GM12874 (cell line): ENCODE data around the gene NACA.

Experiments used
- TF ChIP-seq, protein P1 (sequence below): IDR thresholded peaks from 2 replicates; pipeline ENCODE4 v1.5.1; 2011; ENCODE audit warnings: low read depth, mild to moderate bottlenecking, control low read depth, low read length, moderate library complexity; ENCODE audit not compliant: insufficient read depth

Gene NACA

DNA sequence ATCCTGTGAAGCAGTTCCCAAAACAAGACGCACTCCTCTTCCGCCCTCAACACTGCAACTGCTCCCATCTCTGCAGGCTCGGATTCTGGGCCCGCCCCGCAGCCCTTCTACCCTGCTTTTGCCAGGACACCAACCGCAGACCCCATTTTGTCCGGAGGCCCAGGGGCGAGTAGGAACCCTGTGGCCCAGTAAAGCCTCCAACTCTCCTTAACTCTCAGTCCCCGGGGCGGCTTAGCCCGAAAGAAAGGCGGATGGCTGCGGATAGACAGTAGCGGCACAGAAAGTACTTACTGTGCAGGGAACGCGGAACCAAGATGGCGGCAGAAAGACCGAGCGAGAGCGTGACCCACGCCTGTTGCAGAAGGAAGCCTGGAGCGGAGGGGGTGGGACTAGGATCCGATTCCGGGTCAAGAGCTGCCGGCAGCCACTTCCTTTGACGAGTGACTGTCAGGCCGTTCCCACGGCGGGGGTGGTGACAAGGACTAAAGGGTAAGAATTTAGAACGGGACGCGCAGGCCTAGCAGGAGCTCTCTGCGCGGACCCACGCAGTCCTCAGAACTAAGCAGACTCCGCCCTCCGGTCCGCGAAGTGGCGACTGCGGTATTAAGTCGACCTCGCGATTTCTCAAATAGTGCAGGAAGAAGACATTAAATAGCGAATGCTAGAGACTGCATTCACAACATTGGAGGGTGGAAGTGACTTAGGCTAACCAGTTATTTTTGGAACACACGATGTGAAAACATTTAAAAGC lies at the start of gene NACA:
Gene NACA (minus strand): TSS at position 328 of the 751 bp plus-strand sequence. CDS start 778 bp downstream, outside the sequence.
- TF ChIP-seq, protein P1, sequence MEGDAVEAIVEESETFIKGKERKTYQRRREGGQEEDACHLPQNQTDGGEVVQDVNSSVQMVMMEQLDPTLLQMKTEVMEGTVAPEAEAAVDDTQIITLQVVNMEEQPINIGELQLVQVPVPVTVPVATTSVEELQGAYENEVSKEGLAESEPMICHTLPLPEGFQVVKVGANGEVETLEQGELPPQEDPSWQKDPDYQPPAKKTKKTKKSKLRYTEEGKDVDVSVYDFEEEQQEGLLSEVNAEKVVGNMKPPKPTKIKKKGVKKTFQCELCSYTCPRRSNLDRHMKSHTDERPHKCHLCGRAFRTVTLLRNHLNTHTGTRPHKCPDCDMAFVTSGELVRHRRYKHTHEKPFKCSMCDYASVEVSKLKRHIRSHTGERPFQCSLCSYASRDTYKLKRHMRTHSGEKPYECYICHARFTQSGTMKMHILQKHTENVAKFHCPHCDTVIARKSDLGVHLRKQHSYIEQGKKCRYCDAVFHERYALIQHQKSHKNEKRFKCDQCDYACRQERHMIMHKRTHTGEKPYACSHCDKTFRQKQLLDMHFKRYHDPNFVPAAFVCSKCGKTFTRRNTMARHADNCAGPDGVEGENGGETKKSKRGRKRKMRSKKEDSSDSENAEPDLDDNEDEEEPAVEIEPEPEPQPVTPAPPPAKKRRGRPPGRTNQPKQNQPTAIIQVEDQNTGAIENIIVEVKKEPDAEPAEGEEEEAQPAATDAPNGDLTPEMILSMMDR = no peak

DNA sequence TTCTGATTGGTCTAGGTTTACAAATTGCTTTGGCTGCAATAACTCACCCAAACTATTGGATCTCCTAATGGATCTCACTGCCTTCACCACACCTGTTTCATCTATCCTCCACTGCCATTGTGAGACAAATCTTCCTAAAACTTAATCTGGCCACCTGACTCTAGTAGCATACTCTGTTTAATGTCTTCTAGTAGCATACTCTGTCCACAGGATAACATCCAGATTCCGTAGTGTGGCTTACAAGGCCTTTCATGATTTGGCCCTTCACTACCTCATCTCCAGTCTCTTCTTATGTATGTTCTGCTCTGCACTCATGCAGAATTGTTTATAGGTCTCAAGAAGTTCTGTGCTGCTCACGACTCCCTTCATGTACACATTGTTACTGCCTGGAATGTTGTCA lies 48.0 kb upstream of the NACA start:
- TF ChIP-seq, protein P1 = no peak

DNA sequence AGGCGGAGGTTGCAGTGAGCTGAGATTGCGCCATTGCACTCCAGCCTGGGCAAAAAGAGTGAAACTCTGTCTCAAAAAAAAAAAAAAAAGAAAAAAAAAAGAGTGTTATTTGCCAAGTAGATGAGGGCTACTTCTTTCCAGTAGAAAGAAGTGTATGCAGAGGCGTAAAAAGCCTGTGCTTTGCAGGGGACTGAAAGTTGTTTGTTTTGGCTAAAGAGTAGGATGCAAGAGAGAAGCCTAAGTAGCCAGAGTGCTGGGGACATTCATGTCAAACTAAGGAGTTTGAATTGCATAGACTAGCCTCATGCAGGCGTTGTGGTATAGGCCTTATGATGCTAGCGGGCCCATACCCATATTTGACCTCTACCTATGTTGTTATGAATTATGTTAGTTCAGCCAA lies 47.5 kb upstream of the NACA start:
- TF ChIP-seq, protein P1 = no peak

DNA sequence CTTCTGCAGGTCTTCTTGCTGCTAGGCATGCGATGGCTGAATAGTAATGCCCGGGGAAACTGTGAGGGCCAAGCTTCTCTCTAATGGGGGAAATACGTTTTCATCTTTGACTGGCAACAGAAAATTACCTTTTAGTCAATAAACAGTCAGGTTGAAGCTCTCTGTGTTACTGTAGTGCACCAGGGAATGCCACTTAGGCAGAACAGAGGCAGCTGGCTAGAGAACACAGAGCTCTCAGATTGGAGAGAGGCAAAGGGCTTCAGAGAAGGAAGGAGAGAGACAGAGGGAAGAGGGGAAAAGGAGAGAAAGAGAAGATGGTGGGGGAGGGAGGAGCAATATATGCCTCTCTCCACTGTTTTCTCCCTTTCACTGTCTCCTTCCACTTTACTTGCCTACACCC lies 44.8 kb upstream of the NACA start:
- TF ChIP-seq, protein P1 = no peak

DNA sequence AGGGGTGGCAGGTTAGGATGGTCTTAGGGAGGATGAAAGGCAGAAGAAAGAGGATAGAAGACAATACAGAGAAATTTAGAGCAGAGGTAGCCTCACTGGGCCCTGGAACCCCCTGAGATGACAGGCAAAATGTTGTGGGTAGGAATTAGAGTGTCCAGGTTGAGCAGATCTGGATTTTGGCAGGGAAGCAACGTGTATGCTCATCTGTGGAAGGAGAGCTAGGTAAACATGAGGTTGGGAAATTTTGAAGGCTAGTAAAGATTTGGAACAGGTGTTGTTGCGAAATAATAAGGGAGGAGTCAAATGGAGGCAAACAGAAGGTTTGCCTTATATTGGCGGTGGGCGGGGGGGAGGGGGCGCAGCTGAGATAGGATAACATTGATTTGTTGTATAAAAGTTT lies 43.3 kb upstream of the NACA start:
- TF ChIP-seq, protein P1 = no peak

DNA sequence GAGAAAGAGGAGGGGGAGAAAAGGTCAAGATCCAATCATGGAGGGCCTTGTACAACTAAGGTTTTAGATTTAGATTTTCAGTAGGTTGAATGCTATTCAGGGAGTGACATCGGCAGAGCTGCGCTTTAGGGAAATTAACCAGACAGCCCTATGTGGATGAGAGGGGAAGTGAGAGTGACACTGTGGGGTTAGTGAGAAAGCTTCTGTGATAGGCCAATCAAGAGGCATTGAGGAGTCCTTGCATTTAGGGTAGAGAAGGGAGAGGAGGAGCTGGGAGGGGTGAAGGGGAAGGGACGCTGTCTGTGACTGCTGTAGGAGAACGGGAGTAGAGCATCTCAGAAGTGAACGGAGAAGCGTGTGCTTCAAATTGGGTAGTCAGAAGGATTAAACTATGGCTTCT lies 41.4 kb upstream of the NACA start:
- TF ChIP-seq, protein P1 = no peak

DNA sequence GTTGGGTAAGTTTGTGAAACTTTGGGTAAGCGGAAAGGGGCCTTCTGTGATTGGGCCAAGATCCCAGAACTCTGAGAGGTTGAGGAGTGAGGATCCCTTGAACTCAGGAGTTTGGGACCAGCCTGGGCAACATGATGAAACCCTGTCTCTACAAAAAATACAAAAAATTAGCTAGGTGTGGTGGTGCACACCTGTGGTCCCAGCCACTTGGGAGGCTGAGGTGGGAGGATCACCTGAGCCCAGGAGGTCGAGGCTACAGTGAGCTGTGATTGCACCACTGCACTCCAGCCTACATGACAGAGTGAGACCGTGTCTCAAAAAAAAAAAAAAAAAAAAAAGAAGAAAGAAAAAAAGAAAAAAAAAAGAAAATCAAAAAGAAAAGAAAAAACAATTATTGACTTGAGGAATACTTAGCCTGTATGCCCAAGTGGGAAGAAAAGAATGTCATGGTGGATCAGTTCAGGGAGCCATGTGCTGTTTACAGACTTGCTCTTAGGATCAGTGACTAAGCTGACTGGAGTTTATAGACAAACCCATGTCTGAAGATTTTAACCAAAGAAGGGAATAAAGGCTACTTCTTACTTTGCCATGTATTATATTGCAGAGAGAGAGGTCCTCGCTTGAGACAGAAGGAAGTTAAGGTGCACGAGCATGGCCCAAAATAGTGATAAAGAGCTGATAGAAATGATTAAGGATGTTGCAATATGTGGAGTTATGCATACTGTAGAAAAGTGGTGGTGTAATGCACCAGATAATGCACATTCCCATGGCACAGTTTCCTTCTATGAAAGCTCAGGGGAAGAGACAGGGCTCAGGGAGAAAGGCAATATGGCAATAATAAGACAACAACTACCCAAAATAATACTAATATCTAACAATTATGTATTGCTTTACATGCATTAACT lies 38.9 kb upstream of the NACA start:
- TF ChIP-seq, protein P1 = no peak
